GM12878 (cell line): ENCODE measurements around the gene SPDYE4. TPM values are rescaled to one million over a fixed set of nuclear protein-coding genes. Genes with fewer than 3 reads are reported as not detected.

Source experiments
- ATAC-seq: fragments of 200-7000 bp; cut with Tn5 transposase; 3 replicates; pipeline ENCODE4 v1.9.1; 2020; ENCODE audit warnings: mild to moderate bottlenecking, moderate library complexity
- BruUV-seq: library from RNA; stranded (reverse); fragments of 400-500 nt; replicated peaks from 2 replicates; lab custom pipeline; 2021; lab: Mats Ljungman, UMichigan
- CTCF ChIA-PET: fragments of 300-600 bp; sonication (Branson Sonifier 250); formaldehyde crosslinking; extraction: SDS; loops from one replicate; lab custom pipeline; 2021; ENCODE audit warnings: inconsistent platforms; lab: Yijun Ruan, JAX
- POLR2A ChIA-PET: fragments of 350-600 bp; formaldehyde crosslinking; extraction: SDS; loops from one replicate; lab custom pipeline; 2021; ENCODE audit warnings: inconsistent platforms; lab: Charles Lee
- RAD21 ChIA-PET: fragments of 300-600 bp; sonication (Branson Sonifier 250); formaldehyde crosslinking; loops from one replicate; lab custom pipeline; 2023; ENCODE audit warnings: antibody characterized with exemption; ENCODE audit not compliant: unreplicated experiment; lab: Charles Lee
- SMC1A ChIA-PET: fragments of 300-600 bp; sonication (Branson Sonifier 250); formaldehyde crosslinking; loops from one replicate; lab custom pipeline; 2023; ENCODE audit not compliant: unreplicated experiment, uncharacterized antibody; lab: Charles Lee
- DNase-seq: peaks from one replicate; pipeline ENCODE4 v3.0.0-alpha.2; 2011; ENCODE audit warnings: low read depth, low spot score
- FAIRE-seq: peaks from 3 replicates; lab custom pipeline; 2011; peaks lifted over from hg19 to GRCh38; lab: Jason Lieb, UNC
- H2AFZ ChIP-seq: 2 replicates; pipeline ENCODE4 v1.6.0; 2011; ENCODE audit warnings: low read depth, low read length, control low read depth; ENCODE audit not compliant: control insufficient read depth
- H3K27ac ChIP-seq: 2 replicates; pipeline ENCODE4 v1.5.1; 2011; ENCODE audit warnings: control low read depth; ENCODE audit not compliant: control insufficient read depth, insufficient read depth
- H3K27me3 ChIP-seq, 2 experiments: replicated peaks in 1 of 2; 2 replicates each; pipeline versions ENCODE4 v1.6.0 to v1.6.1; 2011; ENCODE audit warnings: low read length in 1 of 2; ENCODE audit not compliant: control insufficient read depth in 2 of 2, insufficient read depth in 2 of 2
- H3K36me3 ChIP-seq, 2 experiments: 2 replicates each; pipeline ENCODE4 v1.5.1; 2011; ENCODE audit warnings: low read length in 1 of 2; ENCODE audit not compliant: control insufficient read depth in 2 of 2, insufficient read depth in 2 of 2
- H3K4me1 ChIP-seq: 2 replicates; pipeline ENCODE4 v1.6.1; 2011; ENCODE audit warnings: mild to moderate bottlenecking, low read length, moderate library complexity, mixed read lengths; ENCODE audit not compliant: control insufficient read depth, insufficient read depth
- H3K4me2 ChIP-seq: 2 replicates; pipeline ENCODE4 v1.6.0; 2011; ENCODE audit warnings: control low read depth; ENCODE audit not compliant: control insufficient read depth, insufficient read depth
- H3K4me3 ChIP-seq: fragments of 200-600 bp; sonication (generic); 2 replicates; pipeline ENCODE4 v1.5.1; 2016
- H3K79me2 ChIP-seq: 2 replicates; pipeline ENCODE4 v1.6.0; 2011; ENCODE audit warnings: low read length; ENCODE audit not compliant: control insufficient read depth, insufficient read depth
- H3K9ac ChIP-seq: 2 replicates; pipeline ENCODE4 v1.8.0; 2011; ENCODE audit warnings: low read length, control low read depth, mixed read lengths; ENCODE audit not compliant: control insufficient read depth, insufficient read depth
- H3K9me3 ChIP-seq: replicated peaks from 3 replicates; pipeline ENCODE4 v1.5.1; 2011; ENCODE audit warnings: mild to moderate bottlenecking, low read length; ENCODE audit not compliant: control insufficient read depth, insufficient read depth
- H4K20me1 ChIP-seq: 2 replicates; pipeline ENCODE4 v1.6.0; 2011; ENCODE audit not compliant: control insufficient read depth, insufficient read depth
- ATF7 ChIP-seq: fragments of 450-650 bp; IDR thresholded peaks from 2 replicates; pipeline ENCODE4 v1.6.1; 2016; ENCODE audit warnings: low read depth, mild to moderate bottlenecking
- CHD4 ChIP-seq: fragments of 200-600 bp; sonication (generic); IDR thresholded peaks from 2 replicates; pipeline ENCODE4 v1.6.1; 2016; ENCODE audit warnings: mild to moderate bottlenecking
- CREM ChIP-seq: IDR thresholded peaks from 2 replicates; pipeline ENCODE4 v1.6.1; 2014; ENCODE audit warnings: antibody characterized with exemption, low read depth
- JUND ChIP-seq: IDR thresholded peaks from 2 replicates; pipeline ENCODE4 v1.6.1; 2012; ENCODE audit warnings: low read depth, mild to moderate bottlenecking, low read length, improper control_type of control experiment, moderate library complexity
- KAT2A ChIP-seq: conservative IDR thresholded peaks from 2 replicates; pipeline ENCODE4 v1.6.1; 2011; ENCODE audit warnings: low read depth, low read length; ENCODE audit not compliant: control insufficient read depth
- POLR2AphosphoS5 ChIP-seq: IDR thresholded peaks from 2 replicates; pipeline ENCODE4 v1.6.1; 2011; ENCODE audit warnings: mild to moderate bottlenecking, low read length, inconsistent platforms
- SMC3 ChIP-seq: IDR thresholded peaks from 2 replicates; pipeline ENCODE4 v1.6.1; 2011; ENCODE audit warnings: low read length, improper control_type of control experiment, borderline replicate concordance
- TAF1 ChIP-seq: IDR thresholded peaks from 2 replicates; pipeline ENCODE4 v1.6.1; 2011; ENCODE audit warnings: mild to moderate bottlenecking, low read depth, low read length, borderline replicate concordance
- WGBS: methylation state at CpG from one replicate; pipeline ENCODE4 v1.1.6; 2016; ENCODE audit warnings: low lambda C conversion rate; ENCODE audit not compliant: insufficient replicate concordance, insufficient coverage; ENCODE audit errors: missing lambda C conversion rate; 5-methylcytosine and 5-hydroxymethylcytosine counted together
- in situ Hi-C: fragments of 300-500 bp; cut with MboI; formaldehyde crosslinking; loops from 9 replicates; pipeline ENCODE4 v1.14.3; 2018; ENCODE audit warnings: mixed read lengths
- intact Hi-C: fragments of 100-400 bp; cut with micrococcal nuclease; formaldehyde crosslinking; loops from one replicate; pipeline ENCODE4 v1.14.2; 2022; ENCODE audit not compliant: unreplicated experiment
- polyA plus RNA-seq, 11 experiments: library from polyadenylated mRNA; depleted of rRNA in 4 of 11; unstranded in 6 of 11; stranded (reverse) in 5 of 11; fragments of >200 nt; fragmentation: Nextera tagmentation in 4 of 11; fragmentation: Illumina TruSeq in 1 of 11; extraction: Ambion mirVana in 4 of 11; extraction: Trizol in 1 of 11; gene quantifications; 1 replicate in 1 of 11; 2 replicates in 10 of 11; pipeline versions ENCODE4 v1.2.1 to v1.2.3, GENCODE V29; 2011 to 2016; ENCODE audit warnings: inconsistent platforms in 2 of 11, missing spikeins in 2 of 11, low read depth in 1 of 11
- total RNA-seq, 4 experiments: library from RNA; depleted of rRNA in 3 of 4; stranded (reverse); fragments of >200 nt in 3 of 4; fragmentation: Illumina TruSeq in 1 of 4; extraction: Trizol in 1 of 4; gene quantifications; 2 replicates each; pipeline versions ENCODE4 v1.2.1 to v1.2.3, GENCODE V29; 2013 to 2021
- TF ChIP-seq, protein P1 (sequence below): fragments of 450-650 bp; IDR thresholded peaks from 2 replicates; pipeline ENCODE4 v1.6.1; 2016; ENCODE audit warnings: mild to moderate bottlenecking

The SPDYE4 gene
- total and polyA plus RNA-seq, 10 of the 15 experiments (the other 5 are each of a cell fraction or from before 2014, with no cell fraction given), result 0.07 to 0.18 TPM; not detected in 8

DNA sequence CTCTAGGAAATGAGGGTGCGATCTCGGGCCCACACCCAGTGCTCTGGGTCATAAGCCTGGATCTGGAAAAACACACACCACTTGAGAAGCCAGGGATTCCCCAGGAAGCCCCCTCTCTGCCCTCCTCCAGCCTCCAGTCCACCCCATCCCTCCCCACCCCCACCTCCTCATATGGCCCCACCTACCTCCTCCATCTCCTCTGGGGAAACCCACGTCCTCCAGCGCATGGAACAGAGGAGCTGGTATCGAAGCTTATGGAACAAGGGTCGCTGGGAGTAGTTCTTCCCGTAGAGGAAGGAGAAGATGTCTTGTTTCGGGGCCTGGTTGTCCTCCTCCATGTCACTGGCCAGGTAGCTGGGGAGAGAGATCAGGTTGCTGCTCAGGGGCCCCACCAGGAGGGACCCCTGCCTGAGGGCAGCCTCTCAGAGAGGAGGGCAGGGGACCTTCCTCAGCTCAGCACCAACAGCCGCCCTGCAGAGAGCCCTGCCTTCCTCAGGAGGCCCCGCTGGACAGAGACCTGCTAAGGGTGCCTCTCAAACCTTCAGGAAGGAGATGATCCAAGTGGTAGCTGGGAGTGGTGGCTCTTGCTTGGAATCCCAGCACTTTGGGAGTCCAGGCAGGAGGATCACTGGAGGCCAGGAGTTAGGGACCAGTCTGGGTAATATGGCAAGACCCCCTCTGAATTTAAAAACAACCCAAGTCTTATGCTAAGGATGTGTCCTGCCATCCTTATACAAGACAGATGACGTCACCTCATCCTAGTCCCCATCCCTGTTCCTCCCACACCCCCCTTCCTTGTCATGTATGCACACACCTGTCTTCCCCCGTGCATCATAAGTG, 5.0 kb downstream of the SPDYE4 start:
- peak; percentile 90 for TF ChIP-seq ATF7
- TF ChIP-seq, protein P1, sequence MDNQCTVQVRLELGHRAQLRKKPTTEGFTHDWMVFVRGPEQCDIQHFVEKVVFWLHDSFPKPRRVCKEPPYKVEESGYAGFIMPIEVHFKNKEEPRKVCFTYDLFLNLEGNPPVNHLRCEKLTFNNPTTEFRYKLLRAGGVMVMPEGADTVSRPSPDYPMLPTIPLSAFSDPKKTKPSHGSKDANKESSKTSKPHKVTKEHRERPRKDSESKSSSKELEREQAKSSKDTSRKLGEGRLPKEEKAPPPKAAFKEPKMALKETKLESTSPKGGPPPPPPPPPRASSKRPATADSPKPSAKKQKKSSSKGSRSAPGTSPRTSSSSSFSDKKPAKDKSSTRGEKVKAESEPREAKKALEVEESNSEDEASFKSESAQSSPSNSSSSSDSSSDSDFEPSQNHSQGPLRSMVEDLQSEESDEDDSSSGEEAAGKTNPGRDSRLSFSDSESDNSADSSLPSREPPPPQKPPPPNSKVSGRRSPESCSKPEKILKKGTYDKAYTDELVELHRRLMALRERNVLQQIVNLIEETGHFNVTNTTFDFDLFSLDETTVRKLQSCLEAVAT, result no peak
- no peak for TF ChIP-seq POLR2AphosphoS5
- no peak for TF ChIP-seq KAT2A
- peak; percentile 21; the same call in 1 of the 2 replicates for TF ChIP-seq JUND
- TF ChIP-seq TAF1, result no peak
- no peak for TF ChIP-seq SMC3
- no peak for TF ChIP-seq CHD4
- peak; percentile 29; the same call in 1 of the 2 replicates for TF ChIP-seq CREM
- Histone ChIP-seq H4K20me1 (no peaks in the 10 kb centered on the region), H3K4me2 (no peak overlapping the region), H2AFZ (no peak overlapping the region), H3K27ac (no peak overlapping the region), H3K36me3 (no peaks in the 10 kb centered on the region), H3K79me2 (no peaks in the 10 kb centered on the region), H3K4me1 (no peaks in the 10 kb centered on the region), H3K27me3 (no peaks in the 10 kb centered on the region; a peak in 1 of 4 replicates), H3K9ac (no peak overlapping the region), H3K9me3 (no peaks in the 10 kb centered on the region; the same call in 2 of the 3 replicates), H3K4me3 (no peak overlapping the region)
- no peak for FAIRE-seq
- BruUV-seq, result no TSS peak
- no peak for DNase-seq
- ChIA-PET SMC1A (interaction anchor here (0.9 to 2.7 kb wide), 5 partner anchors 30 to 344 kb away, joined by 3 to 21 read pairs (median 5); no protein-coding TSS in a partner anchor), CTCF (interaction anchor here (0.6 to 8.5 kb wide), 6 partner anchors 33 to 344 kb away, joined by 3 to 69 read pairs (median 14); no protein-coding TSS in a partner anchor), POLR2A (no interaction called here), RAD21 (interaction anchor here (1.1 to 1.2 kb wide), 3 partner anchors 33 to 245 kb away, joined by 3 to 5 read pairs (median 5); no protein-coding TSS in a partner anchor)
- 33% methylated on average over 12 of the region's 12 CpGs for WGBS
- no peak; the same call in 2 of the 3 replicates for ATAC-seq
- in situ Hi-C loops, result no loop called here
- intact Hi-C loops, result loop anchor here (1.0 to 2.0 kb wide), 2 partner anchors 142 to 245 kb away; no protein-coding TSS in a partner anchor
